SK-N-MC (cell line): ENCODE results near the gene PHF3.
"Not testable (repeated sequence)": the region's sequence is repeated elsewhere in the genome, so short reads cannot be mapped to it uniquely, and the experiment has no call there.

Experiments
- DNase-seq: peaks from one replicate; pipeline ENCODE4 v3.0.0-alpha.2; 2011; ENCODE audit warnings: low read depth, low spot score
- H3K27ac ChIP-seq: fragments of 200-600 bp; sonication (generic); 2 replicates; pipeline ENCODE4 v1.5.1; 2016; ENCODE audit warnings: mixed run types
- H3K36me3 ChIP-seq: fragments of 200-600 bp; sonication (generic); 2 replicates; pipeline ENCODE4 v1.6.1; 2017; ENCODE audit warnings: antibody characterized with exemption, low read length, mixed read lengths; ENCODE audit not compliant: insufficient read depth
- H3K4me3 ChIP-seq: fragments of 200-600 bp; sonication (generic); 2 replicates; pipeline ENCODE4 v1.5.1; 2016
- H3K9ac ChIP-seq: fragments of 200-600 bp; sonication (generic); 2 replicates; pipeline ENCODE4 v1.8.0; 2017; ENCODE audit warnings: mixed run types, mixed read lengths; ENCODE audit not compliant: insufficient read length
- H3K9me3 ChIP-seq: fragments of 200-600 bp; sonication (generic); 2 replicates; pipeline ENCODE4 v1.6.1; 2017; ENCODE audit warnings: low read depth, mild to moderate bottlenecking, antibody characterized with exemption, low read length, moderate library complexity, mixed read lengths
- EZH2 ChIP-seq: fragments of 200-600 bp; sonication (generic); IDR thresholded peaks from one replicate; pipeline ENCODE4 v1.6.1; 2017; ENCODE audit warnings: antibody characterized with exemption
- FOXP2 ChIP-seq: optimal IDR thresholded peaks from 2 replicates; pipeline ENCODE3; 2011; ENCODE audit warnings: mild to moderate bottlenecking, moderate library complexity; ENCODE audit not compliant: insufficient read depth; ENCODE audit errors: extremely low read length, control extremely low read depth
- POLR2AphosphoS5 ChIP-seq: IDR thresholded peaks from 2 replicates; pipeline ENCODE4 v1.6.1; 2012; ENCODE audit warnings: mild to moderate bottlenecking, low read depth, low read length, borderline replicate concordance

The PHF3 gene

GRCh38 chr6:63734923-63735322, 99.3 kb downstream of the PHF3 start:
- Histone ChIP-seq H3K9ac (no peak overlapping the region), H3K9me3 (no peaks in the 10 kb centered on the region), H3K36me3 (no peaks in the 10 kb centered on the region), H3K4me3 (no peak overlapping the region), H3K27ac (no peak overlapping the region)
- DNase-seq, result no peak
- TF ChIP-seq POLR2AphosphoS5 (no peak), FOXP2 (no peak), EZH2 (no peak)

DNA sequence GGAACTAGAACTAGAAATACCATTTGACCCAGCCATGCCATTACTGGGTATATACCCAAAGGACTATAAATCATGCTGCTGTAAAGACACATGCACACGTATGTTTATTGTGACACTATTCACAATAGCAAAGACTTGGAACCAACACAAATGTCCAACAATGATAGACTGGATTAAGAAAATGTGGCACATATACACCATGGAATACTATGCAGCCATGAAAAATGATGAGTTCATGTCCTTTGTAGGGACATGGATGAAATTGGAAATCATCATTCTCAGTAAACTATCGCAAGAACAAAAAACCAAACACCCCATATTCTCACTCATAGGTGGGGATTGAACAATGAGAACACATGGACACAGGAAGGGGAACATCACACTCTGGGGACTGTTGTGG, 102.6 kb downstream of the PHF3 start:
- H3K27ac ChIP-seq, H3K36me3 ChIP-seq, H3K9me3 ChIP-seq, H3K4me3 ChIP-seq, H3K9ac ChIP-seq, DNase-seq: not testable (repeated sequence)

DNA sequence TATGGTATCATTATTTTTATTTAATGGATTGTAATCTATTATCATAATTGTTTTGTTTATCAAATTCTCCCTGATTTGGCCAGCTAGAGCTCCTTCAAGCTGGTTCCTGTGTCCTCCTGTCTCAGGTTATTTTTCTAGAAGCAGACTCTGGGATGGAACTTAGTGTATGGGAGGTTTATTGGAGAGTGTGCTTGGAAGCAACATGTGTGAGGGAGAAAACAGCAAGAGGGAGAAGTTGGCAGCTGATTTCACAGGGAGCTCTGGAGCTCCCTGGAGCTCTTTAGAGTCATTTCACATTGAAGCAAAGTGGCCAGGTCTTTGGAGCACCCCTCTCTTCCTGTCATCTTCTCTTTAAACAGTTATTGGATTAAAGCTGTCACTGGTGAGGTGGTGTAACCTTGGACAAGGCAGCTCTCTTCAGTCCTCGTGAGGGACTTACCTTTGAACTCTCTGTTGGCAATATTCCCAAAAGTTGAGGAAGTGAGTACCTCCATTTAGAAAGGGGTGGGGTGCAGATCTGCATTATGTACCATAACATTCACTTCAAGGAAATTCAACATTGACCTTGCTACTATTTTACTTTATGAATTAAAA, 103.6 kb downstream of the PHF3 start:
- no peak overlapping the region for H3K4me3 ChIP-seq
- no peak overlapping the region for H3K27ac ChIP-seq
- no peaks in the 10 kb centered on the region for H3K9me3 ChIP-seq
- TF ChIP-seq FOXP2 (no peak), POLR2AphosphoS5 (no peak), EZH2 (no peak)
- no peaks in the 10 kb centered on the region for H3K36me3 ChIP-seq
- DNase-seq, result no peak
- H3K9ac ChIP-seq, result no peak overlapping the region

DNA sequence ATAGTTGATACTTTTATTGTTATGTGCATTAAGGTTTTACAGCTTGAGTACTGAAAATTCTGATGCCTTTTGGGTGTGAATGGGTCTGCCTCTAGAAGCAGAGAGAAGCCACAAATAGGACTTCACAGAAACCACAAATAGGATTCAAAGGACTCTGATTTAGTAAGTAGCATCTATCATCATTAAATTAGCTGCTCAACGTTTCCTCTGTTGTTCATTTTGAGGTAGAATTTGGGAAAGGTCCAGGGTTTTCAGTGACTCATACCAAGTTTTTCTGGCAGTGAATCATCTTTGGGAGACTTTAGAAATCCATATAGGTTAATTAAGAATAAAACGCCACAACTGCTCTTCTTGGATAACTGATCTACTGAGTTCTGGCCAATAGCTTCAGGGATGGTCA, 105.1 kb downstream of the PHF3 start:
- Histone ChIP-seq H3K36me3 (no peaks in the 10 kb centered on the region), H3K9ac (no peak overlapping the region), H3K9me3 (no peaks in the 10 kb centered on the region), H3K4me3 (no peak overlapping the region), H3K27ac (no peak overlapping the region)
- no peak for DNase-seq
- TF ChIP-seq FOXP2, result no peak
- TF ChIP-seq POLR2AphosphoS5, result no peak

DNA sequence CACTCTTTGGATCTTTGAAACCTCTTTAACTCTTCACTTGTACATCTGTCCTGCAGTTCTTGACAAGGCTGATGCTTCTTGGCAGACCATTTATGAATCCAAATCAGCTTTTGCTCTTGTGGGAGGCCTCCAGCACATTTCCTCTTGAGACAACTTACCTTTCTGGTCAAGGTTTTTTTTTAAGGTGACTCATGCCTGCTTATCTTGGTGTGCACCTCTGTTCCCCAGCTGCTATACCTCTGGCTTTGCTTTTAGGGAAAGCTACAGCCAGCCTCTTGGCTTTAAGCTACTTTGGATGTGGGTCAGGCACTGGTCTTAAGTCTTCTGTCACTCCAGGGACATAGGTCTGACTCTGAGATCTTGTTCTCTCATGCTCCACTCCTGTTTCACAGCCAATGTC, 106.5 kb downstream of the PHF3 start:
- TF ChIP-seq EZH2, result no peak
- TF ChIP-seq FOXP2, result no peak
- TF ChIP-seq POLR2AphosphoS5, result no peak
- H3K36me3 ChIP-seq, result no peaks in the 10 kb centered on the region
- H3K27ac ChIP-seq, result no peak overlapping the region
- H3K9me3 ChIP-seq, result no peaks in the 10 kb centered on the region
- DNase-seq, result no peak
- no peak overlapping the region for H3K9ac ChIP-seq
- no peak overlapping the region for H3K4me3 ChIP-seq

DNA sequence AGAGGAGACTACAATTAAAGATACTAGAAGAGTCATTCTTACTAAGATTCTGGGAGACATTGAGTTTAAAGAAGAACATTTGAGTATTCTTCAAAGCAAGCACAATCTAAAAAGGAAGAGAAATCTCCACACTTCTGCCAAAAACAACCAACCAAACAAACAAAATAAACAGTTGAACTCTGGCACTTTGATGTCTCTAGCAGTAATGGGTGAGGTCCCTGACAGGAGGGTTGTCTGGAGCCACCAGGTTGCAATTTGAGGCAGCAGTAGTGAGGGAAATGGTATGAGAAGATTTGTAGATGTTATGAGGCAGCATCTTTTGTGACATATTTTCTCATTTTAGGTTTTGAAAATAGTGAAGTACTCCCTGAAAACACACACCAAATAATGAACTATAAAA, 108.1 kb downstream of the PHF3 start:
- no peak for TF ChIP-seq POLR2AphosphoS5
- no peaks in the 10 kb centered on the region for H3K36me3 ChIP-seq
- no peak for DNase-seq

GRCh38 chr6:63744810-63745209, 109.2 kb downstream of the PHF3 start:
- no peak for TF ChIP-seq POLR2AphosphoS5
- no peak for TF ChIP-seq EZH2
- no peak for TF ChIP-seq FOXP2

More for the DNA sequence above, 108.1 kb downstream of the PHF3 start:
- Histone ChIP-seq H3K9ac (no peak overlapping the region), H3K9me3 (no peaks in the 10 kb centered on the region), H3K4me3 (no peak overlapping the region), H3K27ac (no peak overlapping the region)

DNA sequence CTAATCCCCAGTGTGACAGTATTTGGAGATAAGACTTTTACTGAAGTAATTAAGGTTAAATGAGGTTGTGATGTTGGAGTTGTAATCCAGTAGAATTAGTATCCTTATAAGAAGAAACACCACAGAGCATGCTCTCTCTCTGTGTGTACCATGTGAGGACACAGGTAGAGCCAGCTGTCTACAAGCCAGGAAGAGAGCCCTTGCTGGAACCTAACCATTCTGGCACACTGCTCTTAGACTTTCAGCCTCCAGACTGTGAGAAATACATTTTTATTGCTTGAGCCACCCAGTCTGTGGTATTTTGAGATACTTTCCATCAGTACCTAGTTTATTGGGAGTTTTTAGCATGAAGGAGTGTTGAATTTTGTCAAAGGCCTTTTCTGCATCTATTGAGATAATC, 110.2 kb downstream of the PHF3 start:
- Histone ChIP-seq H3K27ac (no peak overlapping the region), H3K36me3 (no peaks in the 10 kb centered on the region), H3K9ac (no peak overlapping the region), H3K9me3 (no peaks in the 10 kb centered on the region), H3K4me3 (no peak overlapping the region)
- TF ChIP-seq EZH2 (no peak), FOXP2 (no peak), POLR2AphosphoS5 (no peak)
- no peak for DNase-seq

More at GRCh38 chr6:63744810-63745209, 109.2 kb downstream of the PHF3 start:
- no peak overlapping the region for H3K4me3 ChIP-seq
- DNase-seq, result no peak
- no peak overlapping the region for H3K27ac ChIP-seq
- no peak overlapping the region for H3K9ac ChIP-seq
- no peaks in the 10 kb centered on the region for H3K9me3 ChIP-seq
- no peaks in the 10 kb centered on the region for H3K36me3 ChIP-seq

DNA sequence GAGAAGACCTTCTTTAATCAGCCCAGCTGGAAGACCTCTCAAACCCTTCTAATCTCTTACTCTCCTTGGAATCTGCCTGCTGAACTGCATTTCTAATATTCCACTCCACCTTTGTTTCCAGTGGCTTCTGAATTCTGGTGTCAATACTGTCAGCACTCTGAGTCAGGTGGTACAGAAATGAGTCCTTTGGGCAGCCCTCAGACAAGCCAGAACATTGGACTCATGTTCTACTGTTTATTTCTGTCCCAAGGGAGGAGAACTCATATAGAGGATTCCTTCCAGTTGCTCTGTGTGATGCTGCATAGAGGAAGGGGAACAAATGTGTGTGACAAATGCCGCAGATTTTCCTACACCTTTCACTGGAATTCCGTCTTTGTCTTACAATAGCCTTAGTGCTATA, 114.8 kb downstream of the PHF3 start:
- no peak overlapping the region for H3K9ac ChIP-seq
- no peaks in the 10 kb centered on the region for H3K9me3 ChIP-seq

GRCh38 chr6:63757275-63757674, 121.7 kb downstream of the PHF3 start:
- not testable (repeated sequence) for H3K27ac ChIP-seq, H3K9me3 ChIP-seq, H3K4me3 ChIP-seq, DNase-seq, H3K36me3 ChIP-seq, H3K9ac ChIP-seq

More for the DNA sequence above, 114.8 kb downstream of the PHF3 start:
- Histone ChIP-seq H3K27ac (no peak overlapping the region), H3K36me3 (no peaks in the 10 kb centered on the region), H3K4me3 (no peak overlapping the region)
- no peak for TF ChIP-seq FOXP2
- TF ChIP-seq EZH2, result no peak
- TF ChIP-seq POLR2AphosphoS5, result no peak
- no peak for DNase-seq
